HUDEP-2 (cell line): ENCODE results near the gene ZNF670.
"Not testable (repeated sequence)": the region's sequence is repeated elsewhere in the genome, so short reads cannot be mapped to it uniquely, and the experiment has no call there.

Experiments used
- DNase-seq, 76 experiments: peaks; one replicate each; lab custom pipeline; 2025; ENCODE audit not compliant: unreplicated experiment in 76 of 76; lab: John Stamatoyannopoulos, UW

The ZNF670 gene

GRCh38 chr1:247047702-247048101 is 30.9 kb downstream of the ZNF670 start:
- no peak for DNase-seq

GRCh38 chr1:247047260-247047659 is 31.4 kb downstream of the ZNF670 start:
- no peak for DNase-seq

GRCh38 chr1:247043406-247043805 is 35.2 kb downstream of the ZNF670 start:
- DNase-seq = no peak

- no peak for DNase-seq
These were observed 40.9 kb downstream of the ZNF670 start for GRCh38 chr1:247037511-247038320.

- not testable (repeated sequence) for DNase-seq
These were observed 46.3 kb downstream of the ZNF670 start for GRCh38 chr1:247032306-247032705.
